NCI-H82 treated with DMSO at 0.1 percent for 48 hours (cell line): ENCODE results near the gene MRPS18C.

Experiments used
- DNase-seq: peaks from one replicate; lab custom pipeline; 2025; ENCODE audit not compliant: unreplicated experiment; lab: John Stamatoyannopoulos, UW

MRPS18C gene

DNA sequence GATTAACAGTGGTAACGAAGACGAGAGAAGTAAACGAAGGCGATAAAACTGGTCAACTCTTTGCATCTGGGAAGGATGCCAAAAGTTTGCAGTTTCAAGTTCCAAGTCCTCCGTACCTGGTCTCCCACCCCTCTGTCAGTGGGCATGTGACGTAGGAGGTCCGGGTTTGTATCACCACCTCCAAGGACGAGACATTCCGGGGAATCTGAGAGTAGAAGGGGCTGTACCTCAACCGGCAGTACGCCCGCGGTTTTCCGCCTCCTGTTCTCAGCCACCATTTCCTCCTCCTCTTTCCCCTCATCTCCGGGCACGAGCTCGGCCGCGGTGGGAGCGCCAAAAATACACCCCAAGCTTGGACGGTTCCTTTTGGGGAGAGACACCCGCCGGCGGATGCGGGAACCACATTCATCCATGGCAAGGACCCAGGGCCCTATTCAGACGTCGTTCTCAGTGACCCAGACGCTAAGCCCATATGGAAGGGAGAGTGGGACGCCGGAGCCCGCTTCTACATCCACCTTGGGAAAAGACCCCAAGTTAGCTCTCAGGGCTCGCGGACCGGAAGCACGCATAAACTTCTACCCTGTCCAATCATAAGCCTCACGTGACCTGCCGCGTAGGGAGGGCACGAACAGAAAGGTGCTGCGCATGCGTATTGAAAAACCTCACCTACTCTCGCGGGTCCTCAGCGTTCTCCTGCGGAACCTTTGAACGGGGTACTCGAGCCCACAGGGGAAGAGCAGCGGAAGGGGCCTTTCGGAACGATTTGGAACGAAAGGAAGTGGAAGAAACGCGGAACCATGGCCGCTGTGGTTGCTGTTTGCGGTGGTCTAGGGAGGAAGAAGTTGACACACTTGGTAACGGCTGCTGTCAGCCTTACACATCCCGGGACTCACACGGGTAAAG lies at the start of gene MRPS18C, which contains the start of gene HELQ:
Gene MRPS18C (plus strand): TSS at position 778 of the 903 bp plus-strand sequence. CDS start 20 bp downstream, at position 798.
Gene HELQ (minus strand): TSS at position 543 of the 903 bp plus-strand sequence. CDS start 130 bp downstream, at position 413.
- DNase-seq: peak; percentile 93

DNA sequence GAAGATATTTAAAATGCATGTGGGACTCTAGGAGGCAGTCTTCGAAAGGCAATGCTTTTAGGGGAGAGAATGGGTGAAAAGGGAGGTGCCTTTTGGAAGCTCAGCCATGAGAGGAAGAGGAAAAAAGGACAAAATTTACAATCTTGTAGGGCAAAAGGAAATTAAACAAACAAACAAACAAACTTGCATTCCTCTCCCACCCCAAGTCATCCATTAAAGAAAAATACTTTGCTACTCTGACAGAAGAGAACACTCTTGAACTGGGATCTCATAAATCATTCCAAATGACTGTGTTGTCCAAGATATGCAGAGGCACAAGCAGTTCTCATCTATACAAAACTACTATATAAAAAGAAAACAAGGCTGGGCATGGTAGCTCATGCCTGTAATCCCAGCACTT lies 47.0 kb upstream of the MRPS18C start:
- DNase-seq: no peak

DNA sequence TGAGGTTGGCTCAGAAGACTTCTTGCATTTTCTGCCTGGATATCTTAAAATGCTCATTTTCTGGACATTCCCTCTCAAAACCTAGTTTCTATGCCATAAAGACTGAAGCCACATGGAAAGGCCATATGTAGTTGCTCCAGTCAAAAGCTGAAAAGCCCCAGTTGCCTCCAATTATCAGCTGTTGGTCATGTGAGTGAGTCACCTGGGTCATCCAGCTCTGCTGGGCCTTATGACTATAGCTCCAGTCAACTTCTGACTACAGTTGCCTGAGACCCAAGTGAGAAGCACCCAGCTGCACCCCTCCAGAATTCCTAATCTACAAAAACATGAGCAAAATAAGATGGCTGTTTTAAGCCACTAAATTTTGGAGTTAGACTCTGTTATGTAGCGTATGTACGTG lies 42.2 kb upstream of the MRPS18C start:
- DNase-seq: no peak

DNA sequence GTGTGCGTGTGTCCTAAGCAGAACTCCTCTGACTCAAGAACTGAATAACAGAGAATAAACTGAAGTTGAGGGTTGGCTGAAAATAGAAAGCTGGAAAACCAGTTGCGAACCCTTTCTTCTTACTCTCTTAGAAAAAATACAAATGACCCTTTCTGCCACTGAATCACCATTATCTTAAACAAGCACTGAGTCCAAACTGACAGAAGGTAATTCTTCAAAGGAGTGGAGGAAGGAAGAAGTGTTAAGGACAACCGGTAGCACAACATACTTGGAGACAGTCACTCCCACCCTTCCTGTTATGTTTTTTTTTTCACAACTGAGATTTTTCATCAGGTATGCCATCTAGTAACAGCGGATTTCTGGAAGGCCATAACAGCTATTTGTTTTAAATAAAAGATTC lies 38.3 kb upstream of the MRPS18C start:
- no peak for DNase-seq

DNA sequence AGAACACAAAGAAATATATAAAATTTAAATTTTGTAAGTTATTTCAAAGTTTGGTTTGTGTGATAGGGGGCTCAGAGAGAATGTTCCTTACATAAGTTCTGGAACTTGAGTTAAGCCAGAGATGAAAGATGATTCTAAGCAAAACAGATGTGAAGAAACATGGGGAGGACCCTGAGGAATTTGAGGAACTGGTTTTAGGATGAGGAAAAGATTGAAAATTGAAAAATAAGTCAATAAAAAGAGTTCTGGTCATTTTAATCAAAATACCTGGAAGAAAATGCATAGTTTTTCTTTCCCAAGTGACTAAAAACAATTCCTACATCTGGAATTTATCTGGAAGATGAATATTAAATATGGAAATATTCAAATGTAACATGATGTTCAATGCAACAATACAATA lies 37.6 kb upstream of the MRPS18C start:
- no peak for DNase-seq

DNA sequence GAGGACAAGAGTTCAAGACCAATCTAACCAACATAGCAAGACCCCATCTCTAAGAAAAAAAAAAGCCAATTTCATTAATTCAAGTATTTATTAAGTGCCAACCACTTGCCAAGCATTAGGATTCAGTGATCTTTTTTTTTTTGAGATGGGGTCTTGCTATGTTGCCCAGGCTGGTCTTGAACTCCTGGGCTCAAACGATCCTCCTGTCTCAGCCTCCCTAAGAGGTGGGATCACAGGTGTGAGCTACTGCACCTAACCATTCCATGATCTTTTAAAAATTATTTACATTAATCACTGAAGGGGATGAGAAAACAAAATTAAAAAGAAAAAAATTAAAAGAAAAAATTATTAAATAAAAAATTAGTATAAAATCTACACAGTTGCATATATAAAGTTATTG lies 24.7 kb upstream of the MRPS18C start:
- no peak for DNase-seq

DNA sequence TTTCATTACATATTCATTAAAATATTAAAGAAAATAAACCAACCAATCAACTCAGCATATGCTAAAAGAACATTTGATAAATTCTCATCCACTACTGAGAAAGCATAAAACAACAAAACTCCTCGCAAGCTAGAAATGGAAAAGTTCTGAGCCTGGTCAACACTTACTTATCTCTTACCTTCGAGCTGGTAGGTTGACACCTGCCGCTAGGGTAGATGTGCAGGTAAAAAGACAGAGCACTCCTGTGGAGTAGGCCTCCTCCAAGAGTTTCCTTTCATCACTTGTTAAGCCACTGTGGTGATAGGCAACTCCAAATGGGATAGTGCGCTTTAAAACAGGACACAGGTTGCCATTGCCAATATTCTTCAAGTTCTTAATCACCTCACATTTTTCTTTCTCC lies 19.2 kb upstream of the MRPS18C start:
- no peak for DNase-seq

DNA sequence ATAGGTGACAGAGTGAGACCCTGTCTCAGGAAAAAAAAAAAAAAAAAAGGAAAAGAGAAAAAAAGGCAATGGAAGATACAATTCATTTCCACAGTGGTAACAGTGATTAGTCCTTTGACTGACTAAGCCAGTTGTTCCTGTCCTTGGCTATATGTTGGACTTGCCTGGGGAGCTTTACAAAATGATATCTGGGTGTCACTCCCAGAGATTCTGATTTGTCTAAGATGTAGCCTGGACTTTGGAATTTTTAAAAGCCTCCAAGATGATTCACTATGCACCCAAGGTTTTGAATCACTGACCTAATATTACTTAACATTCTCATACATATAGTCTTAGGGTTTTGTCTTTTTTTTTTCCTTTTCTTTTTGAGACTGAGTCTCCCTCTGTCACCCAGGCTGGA lies 17.1 kb upstream of the MRPS18C start:
- no peak for DNase-seq

DNA sequence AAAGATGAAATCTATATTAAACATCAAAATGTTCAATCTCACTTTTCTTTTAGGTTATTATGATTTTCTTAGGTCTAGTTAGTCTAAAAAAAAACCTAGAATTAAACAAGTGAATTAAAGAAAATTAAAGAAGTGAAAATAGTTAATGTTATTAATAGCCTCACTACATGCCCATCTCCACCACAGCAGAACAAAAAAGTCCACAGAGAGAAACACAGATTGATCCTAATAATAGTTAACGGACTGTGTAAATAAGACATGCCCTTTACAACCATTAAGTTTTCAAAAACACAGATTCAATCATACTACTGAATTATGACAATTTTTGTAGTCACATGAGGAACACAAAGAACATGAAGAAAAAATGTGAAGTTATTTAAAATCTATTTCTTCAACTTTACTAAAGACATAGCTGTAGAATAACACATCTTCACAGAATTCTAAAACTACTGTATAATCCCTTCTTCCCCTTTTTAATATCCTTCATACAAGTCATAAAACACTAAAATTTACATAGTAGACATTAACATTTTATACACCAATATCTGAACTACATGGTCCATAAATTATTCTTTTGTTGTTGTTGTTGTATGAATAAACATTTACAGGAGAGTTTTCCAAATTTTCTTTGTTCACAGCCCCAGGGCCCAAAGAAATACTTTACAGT lies 15.6 kb upstream of the MRPS18C start:
- no peak for DNase-seq

DNA sequence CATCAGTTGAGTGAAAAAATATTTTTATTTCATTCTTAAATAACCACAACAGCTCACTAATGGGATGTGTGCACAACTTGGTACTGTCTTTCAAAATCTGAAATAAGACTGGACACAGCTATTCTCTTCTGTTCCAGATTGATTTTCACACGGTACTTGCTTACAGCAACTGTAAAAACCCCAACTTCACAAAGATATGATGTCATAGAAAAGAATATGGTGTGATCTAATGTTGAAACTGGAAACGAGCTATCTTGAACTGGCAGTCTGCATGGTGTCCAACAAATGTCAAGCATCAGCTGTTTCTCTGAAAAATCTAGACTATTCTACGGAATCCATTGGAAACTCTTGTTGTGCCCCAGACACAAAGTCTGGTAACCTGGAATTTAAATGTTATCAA lies 15.0 kb upstream of the MRPS18C start:
- no peak for DNase-seq

DNA sequence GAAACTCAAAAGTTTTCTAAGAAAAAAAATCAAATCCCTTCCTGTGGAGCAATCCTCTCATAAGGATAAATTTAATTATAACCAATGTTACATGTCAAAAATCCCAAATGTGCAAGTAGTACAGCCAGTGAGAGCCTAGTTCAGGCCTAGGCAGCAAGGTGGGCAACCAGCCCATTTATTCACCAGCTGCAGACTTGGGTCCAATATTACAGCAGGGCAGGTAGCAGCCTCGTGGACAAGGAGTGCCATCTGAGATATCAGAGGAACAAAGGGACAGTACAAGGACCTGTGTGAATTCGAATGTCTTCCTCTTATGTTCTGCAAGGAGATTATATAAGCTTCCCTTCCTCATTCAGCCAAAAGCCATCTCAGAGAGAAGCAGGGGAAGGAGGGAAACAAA lies 6.8 kb upstream of the MRPS18C start:
- DNase-seq: no peak

DNA sequence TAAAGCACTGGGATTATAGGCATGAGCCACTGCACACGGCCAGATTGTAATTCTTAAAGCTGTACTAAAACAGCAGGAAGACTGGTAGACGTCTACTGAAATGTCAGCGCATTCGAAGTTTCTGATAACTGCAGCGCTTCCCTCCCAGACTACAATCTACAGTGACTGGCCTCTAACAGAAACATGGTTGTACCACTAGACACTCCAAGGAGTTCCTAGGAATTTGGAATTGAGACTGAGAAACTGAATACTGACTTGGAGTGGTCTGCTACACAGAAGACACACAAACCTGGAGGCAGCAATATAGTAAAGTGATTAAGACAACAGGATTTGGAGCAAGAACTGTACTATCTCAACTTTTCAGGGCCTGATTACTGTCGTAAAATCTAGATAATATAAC lies 1.2 kb upstream of the MRPS18C start:
- no peak for DNase-seq

DNA sequence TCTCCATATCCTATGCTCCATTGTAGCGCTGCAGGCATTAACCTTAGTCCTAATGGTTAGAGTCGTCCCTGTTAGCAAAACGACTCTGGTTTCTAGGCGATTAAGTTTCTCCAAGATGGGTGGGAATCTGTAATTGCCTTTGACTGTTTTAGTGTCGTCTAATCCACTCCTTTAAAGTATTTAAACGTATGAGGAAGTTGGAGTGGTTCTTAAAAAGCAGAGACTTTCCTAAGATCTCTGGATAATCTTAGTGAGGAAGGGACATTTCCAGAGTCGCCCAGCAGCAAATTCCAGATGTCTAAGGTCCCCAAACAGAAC lies 285 bp downstream of the MRPS18C start:
- no peak for DNase-seq

DNA sequence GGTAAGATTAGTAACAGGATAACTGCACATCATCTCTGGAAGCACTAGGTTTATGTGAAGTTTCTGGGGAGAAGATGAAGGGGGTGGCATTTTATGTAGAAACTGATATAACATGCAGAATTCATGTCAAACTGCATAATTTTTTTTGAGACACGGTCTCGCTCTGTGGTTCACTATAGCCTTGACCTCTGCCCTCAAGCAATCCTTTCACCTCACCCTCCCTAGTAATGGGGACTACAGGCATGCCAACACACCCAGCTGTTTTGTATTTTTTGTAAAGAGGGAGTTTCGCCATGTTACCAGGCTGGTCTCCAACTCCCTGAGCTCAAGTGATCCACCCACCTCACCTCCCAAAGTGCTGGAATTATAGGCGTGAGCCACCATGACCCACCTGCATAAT lies 17.6 kb downstream of the MRPS18C start:
- no peak for DNase-seq

DNA sequence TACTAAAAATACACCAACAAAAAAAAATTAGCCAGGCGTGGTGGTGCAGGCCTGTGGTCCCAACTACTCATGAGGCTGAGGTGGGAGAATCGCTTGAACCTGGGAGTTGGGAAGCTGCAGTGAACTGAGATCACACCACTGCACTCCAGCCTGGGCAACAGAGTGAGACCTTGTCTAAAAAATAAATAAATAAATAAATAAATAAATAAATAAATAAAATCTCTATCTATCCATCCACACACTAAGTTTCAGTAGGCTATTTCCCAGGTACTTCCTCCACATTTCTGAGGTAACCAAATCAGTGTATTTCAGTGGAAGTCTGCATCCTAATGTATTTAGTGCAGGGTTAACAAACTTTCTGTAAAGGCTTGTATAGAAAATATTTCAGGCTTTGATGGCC lies 18.1 kb downstream of the MRPS18C start:
- no peak for DNase-seq

DNA sequence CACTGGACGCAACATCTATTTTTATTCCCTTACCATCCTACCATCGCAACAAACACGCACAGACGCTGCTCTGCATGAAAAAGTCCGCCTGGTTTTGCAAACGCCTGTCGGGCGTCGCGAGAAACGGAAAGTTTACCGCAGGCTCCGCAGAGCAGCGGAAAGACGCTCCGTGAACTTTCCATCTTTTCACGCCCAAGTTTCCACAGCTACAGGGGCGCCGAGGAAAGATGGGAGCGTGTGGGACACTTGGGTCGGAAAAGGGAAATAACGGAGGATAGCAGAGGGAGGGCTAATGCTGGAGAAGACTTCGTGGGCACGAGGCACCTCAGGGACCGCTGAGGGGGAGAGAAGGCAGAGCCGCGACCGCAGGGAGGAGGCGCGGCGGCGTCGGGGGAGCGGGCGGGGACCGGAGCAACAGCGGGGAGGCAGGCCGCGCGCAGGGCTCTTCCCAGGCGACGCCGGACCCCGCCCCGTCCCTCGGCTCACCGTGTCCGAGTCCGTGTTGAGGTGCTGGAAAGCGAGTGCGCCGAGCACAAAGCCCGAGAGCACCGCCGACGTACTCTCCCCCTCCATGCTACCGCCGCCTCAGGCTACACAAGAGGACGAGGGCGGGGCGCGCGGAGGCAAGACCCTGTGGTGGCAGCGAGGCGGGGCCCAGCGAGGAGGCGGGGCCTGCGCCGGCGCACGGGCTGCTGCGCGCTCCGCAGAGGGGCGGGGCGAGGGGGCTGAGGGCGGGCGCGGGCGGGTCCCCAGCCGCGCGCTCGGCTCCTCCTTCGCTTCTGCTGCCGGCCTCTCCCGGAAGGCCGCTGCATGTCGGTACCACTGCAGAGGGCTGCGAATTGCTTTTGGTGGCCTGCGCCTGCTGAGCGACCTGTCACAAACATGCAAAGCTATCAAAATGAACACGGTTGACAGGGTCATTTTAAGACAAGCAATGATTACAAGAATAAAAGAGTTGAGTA lies 28.9 kb downstream of the MRPS18C start, which contains the start of gene ABRAXAS1:
Gene ABRAXAS1 (minus strand): TSS at position 601 of the 962 bp plus-strand sequence. CDS start 28 bp downstream, at position 573.
- DNase-seq: peak; percentile 78

DNA sequence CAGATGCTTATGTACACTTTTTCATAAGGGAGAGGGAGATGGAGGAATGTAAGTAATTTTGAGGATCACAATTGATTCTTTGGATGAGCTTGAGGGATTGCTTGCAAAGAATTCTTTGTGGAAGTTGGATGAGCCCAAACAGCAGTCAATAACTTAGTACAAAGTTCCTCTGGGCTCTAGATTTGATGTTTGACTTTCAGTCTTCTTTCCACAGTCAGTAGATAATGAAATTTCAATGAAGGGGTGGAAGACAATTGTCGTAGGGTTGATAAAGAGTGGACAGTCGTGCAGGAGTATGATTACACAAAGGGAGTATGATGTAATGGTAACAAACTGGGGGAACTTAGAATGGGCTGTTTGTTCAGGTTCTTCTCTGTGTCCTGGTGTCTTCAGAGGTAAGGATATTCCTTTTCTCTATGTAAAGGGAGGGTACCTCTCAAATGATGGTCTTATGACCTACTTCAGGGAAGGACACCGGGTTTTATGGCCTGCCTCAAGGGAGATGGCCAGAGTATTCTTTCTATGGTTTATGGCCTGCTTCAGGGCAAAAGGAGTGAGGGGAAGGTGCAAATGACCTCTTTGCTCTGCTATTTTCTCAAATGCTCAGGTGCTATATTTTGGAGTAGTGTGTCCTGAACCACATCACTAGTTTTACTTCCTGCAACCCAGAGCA lies 30.7 kb downstream of the MRPS18C start:
- no peak for DNase-seq

DNA sequence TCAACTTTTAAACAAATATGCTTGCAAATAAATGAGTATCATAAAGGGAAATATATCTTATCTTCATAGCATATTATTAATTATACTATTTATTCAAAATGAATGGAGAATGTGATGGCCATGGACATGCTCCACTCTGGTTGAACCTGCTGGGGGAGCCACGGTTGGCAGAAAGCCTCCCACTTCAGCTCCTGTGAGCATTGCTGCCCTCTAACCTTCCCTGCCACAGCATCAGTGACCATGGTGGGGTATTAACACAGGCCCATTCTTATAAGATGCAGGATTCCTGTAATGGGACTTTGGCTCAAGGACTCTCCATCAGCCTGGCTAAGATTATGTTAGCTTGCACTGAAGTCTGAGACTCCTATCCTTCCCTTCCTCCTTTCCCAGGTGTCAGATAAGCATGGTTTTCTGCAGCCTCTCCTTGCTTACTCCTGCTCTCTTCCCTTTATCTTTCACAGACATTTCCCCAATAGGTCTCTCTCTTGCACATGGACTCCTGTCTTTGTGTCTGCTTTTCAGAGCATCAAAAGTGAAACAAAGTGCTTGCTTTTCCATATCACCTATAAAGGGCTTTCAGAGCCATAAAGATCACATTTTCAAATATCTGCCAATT lies 34.0 kb downstream of the MRPS18C start:
- DNase-seq: no peak

DNA sequence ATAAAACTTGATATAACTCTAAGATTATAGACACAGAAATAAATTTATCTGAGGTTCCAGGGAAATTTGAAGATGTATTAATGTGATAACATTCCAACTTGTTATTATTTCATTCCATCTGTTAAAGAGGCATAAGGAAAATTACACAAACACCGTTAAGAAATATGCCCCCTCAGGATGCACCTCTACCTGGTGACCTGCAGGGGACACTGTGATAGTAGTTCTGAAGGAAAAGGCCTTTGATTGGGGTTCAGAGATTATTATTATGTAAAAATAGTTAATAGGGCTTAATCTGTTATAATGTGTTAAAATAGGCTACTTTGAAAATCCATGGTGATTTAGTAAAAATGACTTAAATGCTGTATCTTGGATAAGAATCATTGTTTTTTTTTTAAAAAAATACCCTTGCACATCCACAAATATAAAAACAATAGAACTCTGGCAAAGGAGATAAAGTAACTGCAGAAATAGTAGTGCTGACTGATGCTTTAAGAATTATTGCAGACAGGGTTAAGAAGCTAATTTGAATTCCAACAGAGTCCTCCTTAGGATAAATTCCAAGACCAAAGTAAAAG lies 35.1 kb downstream of the MRPS18C start:
- no peak for DNase-seq
